Keratinocyte (primary cell): ENCODE measurements around the gene DGKA. TPM values are rescaled to one million over a fixed set of nuclear protein-coding genes. Genes with fewer than 3 reads are reported as not detected.
A peak's percentile ranks its signal among the peaks of the same experiment; 100 is the strongest.

Experiments used
- DNase-seq: peaks from one replicate; pipeline ENCODE4 v3.0.0-alpha.2; 2011; ENCODE audit warnings: low read depth, missing footprints, low spot score
- FAIRE-seq: peaks from 2 replicates; lab custom pipeline; 2011; peaks lifted over from hg19 to GRCh38; lab: Jason Lieb, UNC
- H2AFZ ChIP-seq: 2 replicates; pipeline ENCODE4 v1.6.0; 2012; ENCODE audit warnings: low read length, control low read depth, inconsistent platforms; ENCODE audit not compliant: control insufficient read depth
- H3K27ac ChIP-seq: 2 replicates; pipeline ENCODE4 v1.5.1; 2011; ENCODE audit warnings: low read length; ENCODE audit not compliant: control insufficient read depth, insufficient read depth
- H3K27me3 ChIP-seq: 3 replicates; pipeline ENCODE4 v1.6.0; 2011; ENCODE audit warnings: low read length; ENCODE audit not compliant: control insufficient read depth, insufficient read depth; ENCODE audit errors: extremely low read depth
- H3K36me3 ChIP-seq, 2 experiments: 2 replicates in 1 of 2; 3 replicates in 1 of 2; pipeline ENCODE4 v1.5.1; 2011; ENCODE audit warnings: low read length in 2 of 2, mild to moderate bottlenecking in 1 of 2; ENCODE audit not compliant: control insufficient read depth in 2 of 2, insufficient read depth in 2 of 2; ENCODE audit errors: extremely low read depth in 1 of 2
- H3K4me1 ChIP-seq: 3 replicates; pipeline ENCODE4 v1.5.1; 2011; ENCODE audit warnings: low read length; ENCODE audit not compliant: control insufficient read depth, insufficient read depth; ENCODE audit errors: extremely low read depth
- H3K4me2 ChIP-seq: 3 replicates; pipeline ENCODE4 v1.6.0; 2011; ENCODE audit warnings: low read depth, low read length; ENCODE audit not compliant: control insufficient read depth, insufficient read depth; ENCODE audit errors: extremely low read depth
- H3K4me3 ChIP-seq, 3 experiments: fragments of 200-600 bp in 1 of 3; sonication (generic) in 1 of 3; 2 replicates in 2 of 3; 3 replicates in 1 of 3; pipeline ENCODE4 v1.5.1; 2011 to 2016; ENCODE audit warnings: low read length in 3 of 3, mild to moderate bottlenecking in 3 of 3, control low read depth in 2 of 3, inconsistent platforms in 1 of 3, low read depth in 1 of 3, mixed read lengths in 1 of 3, mixed run types in 1 of 3, moderate library complexity in 1 of 3; ENCODE audit not compliant: control insufficient read depth in 2 of 3, insufficient read depth in 2 of 3; ENCODE audit errors: extremely low read depth in 1 of 3
- H3K79me2 ChIP-seq: 2 replicates; pipeline ENCODE4 v1.6.0; 2012; ENCODE audit warnings: low read length; ENCODE audit not compliant: control insufficient read depth, insufficient read depth
- H3K9ac ChIP-seq: 3 replicates; pipeline ENCODE4 v1.6.0; 2011; ENCODE audit warnings: low read length; ENCODE audit not compliant: control insufficient read depth, insufficient read depth; ENCODE audit errors: extremely low read depth
- H3K9me1 ChIP-seq: 3 replicates; pipeline ENCODE4 v1.6.0; 2011; ENCODE audit warnings: low read length; ENCODE audit not compliant: control insufficient read depth, insufficient read depth; ENCODE audit errors: extremely low read depth
- H3K9me3 ChIP-seq: 2 replicates; pipeline ENCODE4 v1.5.1; 2012; ENCODE audit warnings: low read depth, low read length; ENCODE audit not compliant: control insufficient read depth
- H4K20me1 ChIP-seq: 3 replicates; pipeline ENCODE4 v1.6.0; 2011; ENCODE audit warnings: low read length; ENCODE audit not compliant: control insufficient read depth, insufficient read depth; ENCODE audit errors: extremely low read depth
- CTCF ChIP-seq, 3 experiments: IDR thresholded peaks in 1 of 3; conservative IDR thresholded peaks in 1 of 3; optimal IDR thresholded peaks in 1 of 3; 2 replicates in 2 of 3; 3 replicates in 1 of 3; pipeline versions ENCODE3 to v1.5.1; 2011; ENCODE audit warnings: low read length in 3 of 3, mild to moderate bottlenecking in 3 of 3, moderate library complexity in 2 of 3, control low read depth in 1 of 3, inconsistent platforms in 1 of 3; ENCODE audit not compliant: insufficient read depth in 2 of 3; ENCODE audit errors: extremely low read depth in 1 of 3
- EZH2 ChIP-seq: IDR thresholded peaks from one replicate; pipeline ENCODE4 v1.6.1; 2012; ENCODE audit warnings: inconsistent platforms, mild to moderate bottlenecking, low read length, moderate library complexity
- dilution Hi-C: fragments of 300-500 bp; cut with MboI; formaldehyde crosslinking; loops from one replicate; pipeline ENCODE4 v1.7.0; 2020; ENCODE audit warnings: low sequenced_read_pairs; ENCODE audit not compliant: extremely low pct_ligation_motif_present
- polyA plus RNA-seq, 5 experiments: library from polyadenylated mRNA; depleted of rRNA in 3 of 5; stranded (reverse) in 3 of 5; stranded (forward) in 1 of 5; unstranded in 1 of 5; fragments of >200 nt; gene quantifications; 1 replicate in 1 of 5; 2 replicates in 3 of 5; 3 replicates in 1 of 5; pipeline versions ENCODE4 v1.2.1 to v1.2.3, GENCODE V29; 2011 to 2012; ENCODE audit warnings: missing spikeins in 2 of 5, low read depth in 1 of 5, low replicate concordance in 1 of 5

The DGKA gene
- polyA plus RNA-seq, 1 donor (not counting 4 experiments of a cell fraction or from before 2014, with no cell fraction given), result 174 TPM

GRCh38 chr12:55995366-55995765 lies 64.4 kb downstream of the DGKA start:
- Histone ChIP-seq H4K20me1 (no peaks in the 10 kb centered on the region), H3K4me3 (no peak overlapping the region), H3K27ac (no peak overlapping the region), H3K79me2 (no peaks in the 10 kb centered on the region), H3K36me3 (peaks cover 30 to 32% of the 10 kb centered on the region in 2 experiments), H3K27me3 (no peaks in the 10 kb centered on the region), H3K4me2 (no peak overlapping the region), H3K4me1 (peaks cover 6% of the 10 kb centered on the region), H3K9me3 (no peaks in the 10 kb centered on the region), H3K9ac (no peak overlapping the region), H3K9me1 (no peaks in the 10 kb centered on the region), H2AFZ (no peak overlapping the region)
- TF ChIP-seq CTCF (optimal IDR thresholded peaks at IDR 0.05 in 1 of 3, IDR thresholded peaks at IDR 0.05 in 1 of 3, conservative IDR thresholded peaks at IDR 0.05 in 1 of 3; ENCODE audit: extremely low read depth in 1 of 3, insufficient read depth in 2 of 3, low read length in 3 of 3) (no peak), EZH2 (no peak)
- no peak for DNase-seq
- no peak for FAIRE-seq
- dilution Hi-C loops, result no loop called here

GRCh38 chr12:55996201-55996714 lies 65.3 kb downstream of the DGKA start:
- H2AFZ ChIP-seq, result peak overlapping the region; percentile 89
- H3K4me1 ChIP-seq, result peaks cover 6% of the 10 kb centered on the region
- H3K9ac ChIP-seq, result peak overlapping the region; percentile 58
- peak; percentile 61 to 85 (median 66) for TF ChIP-seq CTCF (optimal IDR thresholded peaks at IDR 0.05 in 1 of 3, IDR thresholded peaks at IDR 0.05 in 1 of 3, conservative IDR thresholded peaks at IDR 0.05 in 1 of 3; ENCODE audit: extremely low read depth in 1 of 3, insufficient read depth in 2 of 3, low read length in 3 of 3)
- no peak for TF ChIP-seq EZH2
- H3K27me3 ChIP-seq, result no peaks in the 10 kb centered on the region
- H3K4me2 ChIP-seq, result peak overlapping the region; percentile 78
- dilution Hi-C loops, result no loop called here
- H3K27ac ChIP-seq, result peak overlapping the region; percentile 36
- H3K9me1 ChIP-seq, result no peaks in the 10 kb centered on the region
- H3K4me3 ChIP-seq, result peak overlapping the region; percentile 52 to 85 (median 75)
- DNase-seq, result no peak
- H4K20me1 ChIP-seq, result no peaks in the 10 kb centered on the region
- peaks cover 21 to 23% of the 10 kb centered on the region in 2 experiments for H3K36me3 ChIP-seq
- peak; percentile 34 for FAIRE-seq
- no peaks in the 10 kb centered on the region for H3K79me2 ChIP-seq
- H3K9me3 ChIP-seq, result no peaks in the 10 kb centered on the region
